GM23338 (cell line): Measurements from ENCODE around the gene PNKP. TPM values are rescaled to one million over a fixed set of nuclear protein-coding genes. Genes with fewer than 3 reads are reported as not detected.

Experiments
- ATAC-seq: fragments of 200-7000 bp; cut with Tn5 transposase; 3 replicates; pipeline ENCODE4 v1.9.1; 2020
- DNase-seq: peaks from one replicate; pipeline ENCODE4 v3.0.0-alpha.2; 2015; ENCODE audit warnings: low spot score
- H2AFZ ChIP-seq: fragments of 200-600 bp; sonication (generic); 2 replicates; pipeline ENCODE4 v1.8.0; 2016; ENCODE audit warnings: antibody characterized with exemption, mild to moderate bottlenecking, moderate library complexity
- H3F3A ChIP-seq: fragments of 200-600 bp; sonication (generic); replicated peaks from 2 replicates; pipeline ENCODE4 v1.8.0; 2017; ENCODE audit warnings: antibody characterized with exemption, mixed run types, low read depth
- H3K27ac ChIP-seq: fragments of 200-600 bp; sonication (generic); 2 replicates; pipeline ENCODE4 v1.6.1; 2016; ENCODE audit warnings: low read depth
- H3K27me3 ChIP-seq: fragments of 200-600 bp; sonication (generic); 2 replicates; pipeline ENCODE4 v1.8.0; 2016; ENCODE audit warnings: mild to moderate bottlenecking, mixed run types, moderate library complexity; ENCODE audit not compliant: insufficient read depth
- H3K36me3 ChIP-seq: fragments of 200-600 bp; sonication (generic); 2 replicates; pipeline ENCODE4 v1.8.0; 2016; ENCODE audit warnings: mild to moderate bottlenecking; ENCODE audit not compliant: insufficient read depth
- H3K4me1 ChIP-seq: fragments of 200-600 bp; sonication (generic); 2 replicates; pipeline ENCODE4 v1.8.0; 2016; ENCODE audit warnings: mild to moderate bottlenecking, moderate library complexity; ENCODE audit not compliant: insufficient read depth
- H3K4me2 ChIP-seq: fragments of 200-600 bp; sonication (generic); 2 replicates; pipeline ENCODE4 v1.7.1; 2017; ENCODE audit warnings: mixed run types
- H3K4me3 ChIP-seq: fragments of 200-600 bp; sonication (generic); 2 replicates; pipeline ENCODE4 v1.6.1; 2016; ENCODE audit warnings: mixed run types
- H3K79me2 ChIP-seq: fragments of 200-600 bp; sonication (generic); replicated peaks from 2 replicates; pipeline ENCODE4 v1.8.0; 2017; ENCODE audit warnings: mild to moderate bottlenecking; ENCODE audit not compliant: insufficient read depth
- H3K9me2 ChIP-seq: fragments of 200-600 bp; sonication (generic); 2 replicates; pipeline ENCODE4 v1.8.0; 2017; ENCODE audit not compliant: insufficient read depth
- H4K20me1 ChIP-seq: fragments of 200-600 bp; sonication (generic); replicated peaks from 2 replicates; pipeline ENCODE4 v1.8.0; 2017; ENCODE audit warnings: mild to moderate bottlenecking; ENCODE audit not compliant: insufficient read depth
- H3K27ac Mint-ChIP-seq: 2 replicates; pipeline ENCODE4 v1.8.0; 2020; ENCODE audit warnings: inconsistent platforms, mild to moderate bottlenecking, moderate library complexity, mixed read lengths
- H3K27me3 Mint-ChIP-seq: 3 replicates; pipeline ENCODE4 v1.8.0; 2022; ENCODE audit warnings: low read depth, mild to moderate bottlenecking, moderate library complexity, mixed read lengths, inconsistent platforms; ENCODE audit not compliant: insufficient read depth, poor library complexity
- H3K36me3 Mint-ChIP-seq: 3 replicates; pipeline ENCODE4 v1.8.0; 2021; ENCODE audit warnings: low read depth, mild to moderate bottlenecking, inconsistent platforms, moderate library complexity, mixed read lengths
- H3K4me1 Mint-ChIP-seq: 3 replicates; pipeline ENCODE4 v1.8.0; 2020; ENCODE audit warnings: mild to moderate bottlenecking, inconsistent platforms, mixed read lengths
- H3K4me3 Mint-ChIP-seq: 3 replicates; pipeline ENCODE4 v1.8.0; 2021; ENCODE audit warnings: moderate library complexity, mild to moderate bottlenecking, inconsistent platforms, mixed read lengths
- H3K9me3 Mint-ChIP-seq: 3 replicates; pipeline ENCODE4 v1.8.0; 2020; ENCODE audit warnings: moderate library complexity, mild to moderate bottlenecking, inconsistent platforms, mixed read lengths
- CTCF ChIP-seq, 2 experiments: fragments of 200-600 bp in 1 of 2; sonication (generic) in 1 of 2; conservative IDR thresholded peaks; 2 replicates each; pipeline versions ENCODE4 v1.5.1 to v1.6.1; 2016 to 2017; ENCODE audit warnings: antibody characterized with exemption in 2 of 2, low read depth in 2 of 2, mild to moderate bottlenecking in 2 of 2, moderate library complexity in 1 of 2
- ETS1 ChIP-seq: IDR thresholded peaks from 2 replicates; pipeline ENCODE4 v1.6.1; 2016; ENCODE audit warnings: antibody characterized with exemption
- JUNB ChIP-seq: IDR thresholded peaks from one replicate; pipeline ENCODE4 v1.6.1; 2016; ENCODE audit warnings: antibody characterized with exemption; ENCODE audit not compliant: unreplicated experiment
- NANOG ChIP-seq: IDR thresholded peaks from 2 replicates; pipeline ENCODE4 v1.6.1; 2016; ENCODE audit warnings: antibody characterized with exemption, borderline replicate concordance
- POLR2AphosphoS5 ChIP-seq: IDR thresholded peaks from 2 replicates; pipeline ENCODE4 v1.6.1; 2016; ENCODE audit warnings: antibody characterized with exemption, low read depth
- STAT1 ChIP-seq: IDR thresholded peaks from one replicate; pipeline ENCODE4 v1.6.1; 2016; ENCODE audit warnings: antibody characterized with exemption; ENCODE audit not compliant: unreplicated experiment
- ZNF114 ChIP-seq: fragments of 250-450 bp; sonication (Bioruptor Pico); IDR thresholded peaks from 2 replicates; pipeline ENCODE4 v1.5.0; 2020; ENCODE audit warnings: mild to moderate bottlenecking, moderate library complexity
- ZNF331 ChIP-seq: fragments of 250-450 bp; sonication (Bioruptor Pico); IDR thresholded peaks from 2 replicates; pipeline ENCODE4 v1.5.0; 2020; ENCODE audit warnings: low read depth, mild to moderate bottlenecking, moderate library complexity
- ZNF462 ChIP-seq: fragments of 250-450 bp; sonication (Bioruptor Pico); IDR thresholded peaks from 2 replicates; pipeline ENCODE4 v1.5.0; 2020; ENCODE audit warnings: mild to moderate bottlenecking, moderate library complexity
- polyA plus RNA-seq: library from polyadenylated mRNA; unstranded; fragments of >200 nt; fragmentation: Nextera tagmentation; extraction: Ambion mirVana; gene quantifications from 2 replicates; pipeline ENCODE4 v1.2.1, GENCODE V29; 2016
- total RNA-seq: library from RNA; depleted of rRNA; stranded (reverse); fragments of >200 nt; shearing (Covaris generic); gene quantifications from 2 replicates; pipeline ENCODE4 v1.2.3, GENCODE V29; 2014

Gene PNKP
- total and polyA plus RNA-seq, 2 experiments from 2014 or later = 99.6 to 109 TPM

GRCh38 chr19:49827034-49827433, 40.3 kb downstream of the PNKP start:
- H3K4me2 ChIP-seq = no peak overlapping the region
- no peaks in the 10 kb centered on the region for H3K27me3 ChIP-seq
- peaks cover 9% of the 10 kb centered on the region for H3K79me2 ChIP-seq
- no peak overlapping the region for H2AFZ ChIP-seq
- H4K20me1 ChIP-seq = no peaks in the 10 kb centered on the region; the same call in 1 of the 2 replicates
- Mint-ChIP-seq H3K4me3 (no peak overlapping the region), H3K36me3 (peaks cover 13% of the 10 kb centered on the region), H3K27me3 (peaks cover 9% of the 10 kb centered on the region), H3K4me1 (no peaks in the 10 kb centered on the region), H3K27ac (no peak overlapping the region), H3K9me3 (no peaks in the 10 kb centered on the region; the same call in 2 of the 3 replicates)
- no peak for DNase-seq
- no peaks in the 10 kb centered on the region for H3K9me2 ChIP-seq
- ATAC-seq = no peak
- TF ChIP-seq CTCF (conservative IDR thresholded peaks at IDR 0.05; ENCODE audit: low read depth in 2 of 2) = no peak
- no peak for TF ChIP-seq STAT1
- TF ChIP-seq ETS1 = no peak
- no peak for TF ChIP-seq POLR2AphosphoS5
- peaks cover 3% of the 10 kb centered on the region; the same call in 1 of the 2 replicates for H3K36me3 ChIP-seq
- H3F3A ChIP-seq = no peaks in the 10 kb centered on the region
- no peaks in the 10 kb centered on the region for H3K4me1 ChIP-seq
- H3K4me3 ChIP-seq = no peak overlapping the region
- H3K27ac ChIP-seq = no peak overlapping the region

GRCh38 chr19:49824662-49825061, 42.7 kb downstream of the PNKP start:
- Histone ChIP-seq H3K4me2 (no peak overlapping the region), H3K4me3 (no peak overlapping the region), H3K4me1 (no peaks in the 10 kb centered on the region), H3K79me2 (peaks cover 22% of the 10 kb centered on the region), H3K9me2 (no peaks in the 10 kb centered on the region), H4K20me1 (no peaks in the 10 kb centered on the region; the same call in 1 of the 2 replicates), H3K27me3 (no peaks in the 10 kb centered on the region), H3K27ac (no peak overlapping the region), H2AFZ (no peak overlapping the region), H3F3A (no peaks in the 10 kb centered on the region), H3K36me3 (peaks cover 3% of the 10 kb centered on the region; the same call in 1 of the 2 replicates)
- DNase-seq = no peak
- Mint-ChIP-seq H3K27me3 (peaks cover 9% of the 10 kb centered on the region), H3K27ac (no peak overlapping the region), H3K4me1 (no peaks in the 10 kb centered on the region), H3K36me3 (peaks cover 14% of the 10 kb centered on the region), H3K9me3 (no peaks in the 10 kb centered on the region; the same call in 2 of the 3 replicates), H3K4me3 (no peak overlapping the region)
- no peak for TF ChIP-seq ZNF114 (CRISPR knock-in tag)
- TF ChIP-seq CTCF (conservative IDR thresholded peaks at IDR 0.05; ENCODE audit: low read depth in 2 of 2) = no peak
- no peak for TF ChIP-seq ZNF462 (CRISPR knock-in tag)
- no peak for TF ChIP-seq NANOG
- TF ChIP-seq ZNF331 (CRISPR knock-in tag) = no peak
- TF ChIP-seq JUNB = no peak
- ATAC-seq = no peak
